ENCODE data around the gene ZC3H12A. TPM values are rescaled to one million over a fixed set of nuclear protein-coding genes. Genes with fewer than 3 reads are reported as not detected.
"Not testable (repeated sequence)": the region's sequence is repeated elsewhere in the genome, so short reads cannot be mapped to it uniquely, and the experiment has no call there.

ZC3H12A gene
- total and polyA plus RNA-seq, 8 donors = 8.4 to 89.3 (median 29.0) TPM

DNA sequence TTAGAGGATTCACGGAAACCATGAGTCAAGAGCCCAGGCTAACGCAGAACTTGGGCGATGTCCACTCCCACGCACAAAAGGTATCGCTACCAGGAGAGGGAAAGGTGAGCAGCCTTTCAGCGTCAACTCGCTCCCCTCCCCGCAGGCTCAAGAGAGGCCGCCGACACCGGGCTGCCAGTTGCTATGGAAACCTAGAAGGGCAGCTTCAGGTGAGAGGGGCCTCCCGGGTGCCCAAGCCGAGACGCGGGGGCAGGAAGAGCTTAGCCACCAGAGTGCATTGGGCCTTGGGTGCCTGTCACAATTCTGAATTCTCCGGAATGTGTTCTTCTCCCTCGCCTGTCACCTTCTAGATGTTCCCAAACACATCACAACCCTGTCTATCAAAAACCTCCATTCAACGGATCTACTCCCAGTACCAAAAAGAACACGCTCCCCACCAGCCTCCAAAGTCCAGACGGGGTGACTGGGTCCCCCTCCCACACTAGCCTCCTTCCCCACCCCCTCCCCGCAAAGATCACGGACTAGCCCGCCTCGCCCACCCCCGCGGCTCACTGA is 39.5 kb downstream of the ZC3H12A start:
- Histone ChIP-seq H3K9me3 (no peaks in the 10 kb centered on the region), H3K36me3 (peaks cover 0 to 41% (median 30%) of the 10 kb centered on the region in 4 donors), H3K27me3 (no peaks in the 10 kb centered on the region), H3K4me1 (peaks cover 15 to 32% (median 24%) of the 10 kb centered on the region in 4 donors), H3K27ac (peak overlapping the region; percentile 90 to 98 (median 97)), H3K4me3 (peak overlapping the region; percentile 86 to 100 (median 94))
- DNase-seq = peak; percentile 27 to 76
- WGBS, 5 donors = 1 to 3% (median 2%) methylated on average over 12 to 26 of the region's 26 CpGs
- intact Hi-C loops (cut with DNase I; ENCODE audit: low total_unique reads) = no loop called here
- TF ChIP-seq EP300 (IDR thresholded peaks at IDR 0.05) = no peak
- no peak for TF ChIP-seq POLR2A (IDR thresholded peaks at IDR 0.05)
- TF ChIP-seq POLR2AphosphoS5 (IDR thresholded peaks at IDR 0.05) = no peak
- TF ChIP-seq CTCF (IDR thresholded peaks at IDR 0.05) = no peak

GRCh38 chr1:37514350-37515184 is 40.2 kb downstream of the ZC3H12A start, which contains the start of gene MEAF6:
Gene MEAF6 (minus strand): TSS chr1:37514766. CDS start chr1:37514746, 20 bp downstream.
- Histone ChIP-seq H3K4me1 (peaks cover 15 to 32% (median 24%) of the 10 kb centered on the region in 4 donors), H3K4me3 (peak within 1 kb of the TSS; percentile 86 to 100 (median 94)), H3K27me3 (no peaks in the 10 kb centered on the region), H3K36me3 (peaks cover 0 to 34% (median 23%) of the 10 kb centered on the region in 4 donors), H3K27ac (peak within 1 kb of the TSS; percentile 90 to 98 (median 97)), H3K9me3 (no peaks in the 10 kb centered on the region)
- WGBS, 5 donors = 0 to 1% (median 1%) methylated on average over 18 to 100 of the region's 100 CpGs
- peak; percentile 86 to 95 for DNase-seq
- TF ChIP-seq POLR2A (IDR thresholded peaks at IDR 0.05) (peak in 2 of 4 donors; percentile 47 to 55), EP300 (IDR thresholded peaks at IDR 0.05) (no peak), CTCF (IDR thresholded peaks at IDR 0.05) (peak in 3 of 7 experiments; percentile 74 to 95 (median 86)), POLR2AphosphoS5 (IDR thresholded peaks at IDR 0.05) (peak; percentile 11 to 85 (median 84))
- intact Hi-C loops (cut with DNase I; ENCODE audit: low total_unique reads) = no loop called here

- Histone ChIP-seq H3K27ac (peak overlapping the region; percentile 90 to 98 (median 97)), H3K36me3 (peaks cover 0 to 26% (median 17%) of the 10 kb centered on the region in 4 donors), H3K4me1 (peaks cover 15 to 32% (median 24%) of the 10 kb centered on the region in 4 donors), H3K27me3 (no peaks in the 10 kb centered on the region), H3K4me3 (peak overlapping the region; percentile 86 to 100 (median 94)), H3K9me3 (no peaks in the 10 kb centered on the region)
- intact Hi-C loops (cut with DNase I; ENCODE audit: low total_unique reads) = no loop called here
- TF ChIP-seq POLR2A (IDR thresholded peaks at IDR 0.05) (no peak), EP300 (IDR thresholded peaks at IDR 0.05) (no peak), POLR2AphosphoS5 (IDR thresholded peaks at IDR 0.05) (no peak), CTCF (IDR thresholded peaks at IDR 0.05) (no peak)
- no peak for DNase-seq
- 71 to 75% (median 72%) methylated on average over 18 of the region's 18 CpGs for WGBS, 5 donors
These were observed 41.0 kb downstream of the ZC3H12A start for GRCh38 chr1:37515185-37516034.

DNA sequence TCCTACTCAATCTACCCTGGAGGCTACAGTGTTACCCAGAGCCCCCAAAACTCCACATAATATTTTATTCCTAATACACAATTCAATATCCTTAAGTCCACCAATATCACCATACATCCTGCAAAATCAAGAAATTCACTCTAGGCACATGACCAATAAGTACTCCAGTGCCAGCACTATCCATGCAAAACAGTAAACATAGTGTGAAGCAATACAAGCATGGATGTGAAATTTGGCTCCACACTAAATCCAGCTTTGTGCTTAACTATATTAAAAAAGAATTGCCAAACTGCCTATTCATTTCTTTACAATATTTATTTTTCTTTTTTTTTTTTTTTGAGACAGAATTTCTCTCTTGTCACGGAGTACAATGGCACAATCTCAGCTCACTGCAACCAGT is 43.2 kb downstream of the ZC3H12A start:
- H3K4me3 ChIP-seq = no peak overlapping the region
- H3K27ac ChIP-seq = no peak overlapping the region
- TF ChIP-seq EP300 (IDR thresholded peaks at IDR 0.05) (no peak), POLR2AphosphoS5 (IDR thresholded peaks at IDR 0.05) (no peak)
- H3K4me1 ChIP-seq = peaks cover 13 to 23% (median 19%) of the 10 kb centered on the region in 4 donors
- H3K27me3 ChIP-seq = no peaks in the 10 kb centered on the region
- intact Hi-C loops (cut with DNase I; ENCODE audit: low total_unique reads) = no loop called here
- H3K9me3 ChIP-seq = no peaks in the 10 kb centered on the region
- WGBS, 5 donors = 88 to 92% (median 90%) methylated on average over 1 of the region's 1 CpG
- DNase-seq = no peak
- H3K36me3 ChIP-seq = peaks cover 0 to 7% (median 2%) of the 10 kb centered on the region in 4 donors

- WGBS, 5 donors = 86 to 96% (median 94%) methylated on average over 4 to 29 of the region's 31 CpGs; no CpG with 5 or more reads in 2 of the 5 donors
- DNase-seq; H3K4me3 ChIP-seq; intact Hi-C loops (cut with DNase I; ENCODE audit: low total_unique reads); H3K36me3 ChIP-seq; H3K27ac ChIP-seq; H3K27me3 ChIP-seq; H3K9me3 ChIP-seq: not testable (repeated sequence)
- peaks cover 7 to 16% (median 14%) of the 10 kb centered on the region in 4 donors for H3K4me1 ChIP-seq
These were observed 43.9 kb downstream of the ZC3H12A start for GRCh38 chr1:37518241-37518640.
